HG03378 (cell line): ENCODE results near the gene PNMA8B.
"Not testable (repeated sequence)": the region's sequence is repeated elsewhere in the genome, so short reads cannot be mapped to it uniquely, and the experiment has no call there.

Experiments used
- ATAC-seq: cut with Tn5 transposase; IDR thresholded peaks from one replicate; pipeline ENCODE4 v1.9.1; 2021; ENCODE audit warnings: mild to moderate bottlenecking, moderate library complexity; ENCODE audit not compliant: unreplicated experiment

PNMA8B gene

GRCh38 chr19:46514589-46515289, 19.1 kb upstream of the PNMA8B start:
- ATAC-seq: no peak

GRCh38 chr19:46513461-46514236, 18.0 kb upstream of the PNMA8B start:
- no peak for ATAC-seq

GRCh38 chr19:46511237-46511636, 15.6 kb upstream of the PNMA8B start:
- no peak for ATAC-seq

- no peak for ATAC-seq
Measured at GRCh38 chr19:46508206-46508605, 12.5 kb upstream of the PNMA8B start.

- no peak for ATAC-seq
Measured at GRCh38 chr19:46503848-46504453, 8.3 kb upstream of the PNMA8B start.

GRCh38 chr19:46502891-46503290, 7.2 kb upstream of the PNMA8B start:
- ATAC-seq: no peak

GRCh38 chr19:46499692-46500091, 4.0 kb upstream of the PNMA8B start:
- ATAC-seq: no peak

- no peak for ATAC-seq
Measured at GRCh38 chr19:46497773-46498172, 2.1 kb upstream of the PNMA8B start.

GRCh38 chr19:46496886-46497285, 1.2 kb upstream of the PNMA8B start:
- not testable (repeated sequence) for ATAC-seq

- no peak for ATAC-seq
Measured at GRCh38 chr19:46496304-46496703, 637 bp upstream of the PNMA8B start.

- no peak for ATAC-seq
Measured at GRCh38 chr19:46494941-46495785, 504 bp downstream of the PNMA8B start.

GRCh38 chr19:46494146-46494940, 1.3 kb downstream of the PNMA8B start:
- no peak for ATAC-seq

- ATAC-seq: no peak
Measured at GRCh38 chr19:46493236-46494145, 2.2 kb downstream of the PNMA8B start.

- no peak for ATAC-seq
Measured at GRCh38 chr19:46492841-46493235, 2.8 kb downstream of the PNMA8B start.

- ATAC-seq: no peak
Measured at GRCh38 chr19:46491975-46492682, 3.5 kb downstream of the PNMA8B start.

- ATAC-seq: no peak
Measured at GRCh38 chr19:46490774-46491173, 4.9 kb downstream of the PNMA8B start.

- no peak for ATAC-seq
Measured at GRCh38 chr19:46489445-46490272, 6.0 kb downstream of the PNMA8B start.

GRCh38 chr19:46488551-46488950, 7.1 kb downstream of the PNMA8B start:
- ATAC-seq: no peak
